Gastroesophageal sphincter (tissue), 3 donors: ENCODE results near the gene TSPO.

ENCODE experiments used
- CTCF ChIP-seq, 4 experiments: fragments of 200-600 bp in 2 of 4; fragments of 450-650 bp in 2 of 4; sonication (generic) in 1 of 4; IDR thresholded peaks; one replicate each; pipeline ENCODE4 v1.5.1; 2017 to 2019; ENCODE audit warnings: antibody characterized with exemption in 4 of 4, mild to moderate bottlenecking in 2 of 4, moderate library complexity in 2 of 4
- POLR2AphosphoS5 ChIP-seq: sonication (generic); formaldehyde crosslinking; IDR thresholded peaks from one replicate; pipeline ENCODE4 v1.6.1; 2017; ENCODE audit warnings: antibody characterized with exemption

DNA sequence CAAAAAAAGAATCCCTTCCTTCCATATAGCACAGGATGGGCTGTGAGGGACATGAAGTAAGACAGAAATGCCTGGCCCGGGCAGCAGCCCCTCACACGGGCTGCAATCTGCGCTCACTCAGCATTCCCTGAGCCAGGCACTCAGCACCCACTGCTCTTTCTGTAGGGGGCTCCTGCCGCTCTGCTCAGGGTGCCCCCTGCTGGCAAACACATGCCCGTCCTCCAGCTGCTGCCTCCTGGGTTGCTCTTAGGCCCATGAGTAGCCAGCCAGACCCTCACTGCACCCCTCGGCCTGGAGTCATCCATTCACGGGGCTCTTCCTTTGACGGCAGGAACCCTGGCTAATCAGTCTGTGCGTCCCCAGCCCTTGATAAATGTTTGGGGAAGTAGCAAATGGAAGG, 15.1 kb upstream of the TSPO start:
- TF ChIP-seq CTCF (IDR thresholded peaks at IDR 0.05): peak in 2 of 4 experiments; percentile 39 to 56
- TF ChIP-seq POLR2AphosphoS5: no peak
